Neural cell (in vitro differentiated cells): ENCODE data around the gene NUP50.

ENCODE experiments used
- EZH2 ChIP-seq: fragments of 200-600, 300-800 bp; shearing (Covaris generic), sonication (generic); IDR thresholded peaks from 2 replicates; pipeline ENCODE4 v1.6.1; 2014; ENCODE audit warnings: antibody characterized with exemption, low read length, borderline replicate concordance, mild to moderate bottlenecking; ENCODE audit not compliant: insufficient read depth, poor library complexity, severe bottlenecking
- TF ChIP-seq, protein P1 (sequence below): IDR thresholded peaks from 2 replicates; pipeline ENCODE4 v1.6.1; 2012; ENCODE audit warnings: borderline replicate concordance
- TF ChIP-seq, protein P2 (sequence below): fragments of 450-650 bp; IDR thresholded peaks from 2 replicates; pipeline ENCODE4 v1.5.1; 2014; ENCODE audit warnings: antibody characterized with exemption, mild to moderate bottlenecking, moderate library complexity; ENCODE audit not compliant: poor library complexity, severe bottlenecking

GRCh38 chr22:45154383-45154782 lies 9.3 kb upstream of the NUP50 start:
- TF ChIP-seq, protein P1, sequence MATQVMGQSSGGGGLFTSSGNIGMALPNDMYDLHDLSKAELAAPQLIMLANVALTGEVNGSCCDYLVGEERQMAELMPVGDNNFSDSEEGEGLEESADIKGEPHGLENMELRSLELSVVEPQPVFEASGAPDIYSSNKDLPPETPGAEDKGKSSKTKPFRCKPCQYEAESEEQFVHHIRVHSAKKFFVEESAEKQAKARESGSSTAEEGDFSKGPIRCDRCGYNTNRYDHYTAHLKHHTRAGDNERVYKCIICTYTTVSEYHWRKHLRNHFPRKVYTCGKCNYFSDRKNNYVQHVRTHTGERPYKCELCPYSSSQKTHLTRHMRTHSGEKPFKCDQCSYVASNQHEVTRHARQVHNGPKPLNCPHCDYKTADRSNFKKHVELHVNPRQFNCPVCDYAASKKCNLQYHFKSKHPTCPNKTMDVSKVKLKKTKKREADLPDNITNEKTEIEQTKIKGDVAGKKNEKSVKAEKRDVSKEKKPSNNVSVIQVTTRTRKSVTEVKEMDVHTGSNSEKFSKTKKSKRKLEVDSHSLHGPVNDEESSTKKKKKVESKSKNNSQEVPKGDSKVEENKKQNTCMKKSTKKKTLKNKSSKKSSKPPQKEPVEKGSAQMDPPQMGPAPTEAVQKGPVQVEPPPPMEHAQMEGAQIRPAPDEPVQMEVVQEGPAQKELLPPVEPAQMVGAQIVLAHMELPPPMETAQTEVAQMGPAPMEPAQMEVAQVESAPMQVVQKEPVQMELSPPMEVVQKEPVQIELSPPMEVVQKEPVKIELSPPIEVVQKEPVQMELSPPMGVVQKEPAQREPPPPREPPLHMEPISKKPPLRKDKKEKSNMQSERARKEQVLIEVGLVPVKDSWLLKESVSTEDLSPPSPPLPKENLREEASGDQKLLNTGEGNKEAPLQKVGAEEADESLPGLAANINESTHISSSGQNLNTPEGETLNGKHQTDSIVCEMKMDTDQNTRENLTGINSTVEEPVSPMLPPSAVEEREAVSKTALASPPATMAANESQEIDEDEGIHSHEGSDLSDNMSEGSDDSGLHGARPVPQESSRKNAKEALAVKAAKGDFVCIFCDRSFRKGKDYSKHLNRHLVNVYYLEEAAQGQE: no peak
- TF ChIP-seq, protein P2, sequence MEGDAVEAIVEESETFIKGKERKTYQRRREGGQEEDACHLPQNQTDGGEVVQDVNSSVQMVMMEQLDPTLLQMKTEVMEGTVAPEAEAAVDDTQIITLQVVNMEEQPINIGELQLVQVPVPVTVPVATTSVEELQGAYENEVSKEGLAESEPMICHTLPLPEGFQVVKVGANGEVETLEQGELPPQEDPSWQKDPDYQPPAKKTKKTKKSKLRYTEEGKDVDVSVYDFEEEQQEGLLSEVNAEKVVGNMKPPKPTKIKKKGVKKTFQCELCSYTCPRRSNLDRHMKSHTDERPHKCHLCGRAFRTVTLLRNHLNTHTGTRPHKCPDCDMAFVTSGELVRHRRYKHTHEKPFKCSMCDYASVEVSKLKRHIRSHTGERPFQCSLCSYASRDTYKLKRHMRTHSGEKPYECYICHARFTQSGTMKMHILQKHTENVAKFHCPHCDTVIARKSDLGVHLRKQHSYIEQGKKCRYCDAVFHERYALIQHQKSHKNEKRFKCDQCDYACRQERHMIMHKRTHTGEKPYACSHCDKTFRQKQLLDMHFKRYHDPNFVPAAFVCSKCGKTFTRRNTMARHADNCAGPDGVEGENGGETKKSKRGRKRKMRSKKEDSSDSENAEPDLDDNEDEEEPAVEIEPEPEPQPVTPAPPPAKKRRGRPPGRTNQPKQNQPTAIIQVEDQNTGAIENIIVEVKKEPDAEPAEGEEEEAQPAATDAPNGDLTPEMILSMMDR: no peak
- TF ChIP-seq EZH2: no peak
